GOT3 (cell line): ENCODE data around the gene NRXN3.

Experiments
- DNase-seq: peaks from one replicate; lab custom pipeline; 2025; ENCODE audit warnings: mixed read lengths; lab: John Stamatoyannopoulos, UW

The NRXN3 gene

DNA sequence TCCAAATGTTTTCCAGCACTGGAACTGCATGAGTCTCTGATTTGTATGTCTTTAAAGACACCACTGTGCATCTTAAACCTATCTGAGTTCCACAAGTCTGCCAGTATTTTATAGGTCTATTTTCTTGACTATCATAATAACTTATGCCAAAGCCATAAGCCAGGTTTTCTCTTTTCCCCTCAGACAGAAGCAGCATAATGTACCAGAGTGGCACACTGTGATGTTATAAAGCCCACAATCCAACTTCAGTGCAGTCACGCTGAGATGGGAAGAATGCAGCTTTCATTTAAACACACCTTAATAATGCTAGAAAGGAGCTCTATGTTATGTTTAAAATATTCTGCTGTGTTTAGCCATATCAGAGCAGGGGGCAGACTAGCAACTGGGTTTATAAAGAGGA lies 1117.8 kb downstream of the NRXN3 start:
- no peak for DNase-seq

DNA sequence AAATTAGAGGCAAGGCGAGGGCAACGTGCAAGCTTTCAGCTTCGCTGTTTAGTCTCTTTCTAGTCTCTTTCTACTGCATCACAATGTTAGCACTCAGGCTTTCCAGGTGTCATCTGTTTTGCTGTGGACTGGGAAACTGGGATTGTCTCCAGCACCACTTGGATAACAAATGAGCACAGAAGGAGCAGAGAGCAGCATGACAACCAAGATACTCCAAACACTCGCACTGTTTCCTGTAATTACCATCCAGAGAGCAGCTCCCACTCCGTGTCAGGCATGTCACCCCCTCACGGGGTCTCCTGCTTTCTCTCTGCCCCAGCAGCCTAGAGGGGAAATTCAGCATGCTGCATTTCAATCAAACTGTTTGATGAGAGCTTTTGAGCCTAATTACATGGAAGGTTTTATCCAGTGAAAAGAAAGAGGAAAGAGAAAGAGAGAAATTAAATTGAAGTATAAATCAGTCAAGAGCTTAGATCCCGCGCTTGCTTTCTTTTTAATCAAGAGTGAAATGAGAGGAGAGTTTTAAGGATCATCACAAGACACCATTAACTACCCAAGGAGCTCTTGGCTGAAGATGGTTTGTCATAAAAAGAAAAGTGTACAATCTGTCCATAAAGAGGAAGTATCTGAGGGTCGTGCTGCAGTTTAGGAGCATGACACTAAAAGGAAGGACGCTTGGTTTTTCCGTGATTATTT lies 1123.5 kb downstream of the NRXN3 start:
- no peak for DNase-seq

DNA sequence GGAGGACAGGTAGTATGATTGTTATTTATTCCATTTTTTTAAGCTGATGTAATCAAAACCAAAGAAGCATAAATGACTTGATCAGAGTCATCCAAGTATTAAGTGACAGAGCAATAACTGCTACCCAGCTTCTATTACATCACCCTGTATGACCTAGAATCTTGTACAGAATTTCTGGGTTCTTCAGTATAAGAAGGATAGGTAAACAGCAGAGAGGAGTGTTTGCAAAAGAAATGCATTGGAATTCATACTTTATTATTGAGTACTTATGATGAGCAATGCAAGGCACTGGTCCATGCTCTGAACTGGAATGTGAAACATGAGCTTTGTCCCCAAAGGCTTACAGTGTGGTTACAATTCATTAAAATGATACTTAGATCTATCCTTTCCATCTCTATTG lies 1124.3 kb downstream of the NRXN3 start:
- DNase-seq: no peak

DNA sequence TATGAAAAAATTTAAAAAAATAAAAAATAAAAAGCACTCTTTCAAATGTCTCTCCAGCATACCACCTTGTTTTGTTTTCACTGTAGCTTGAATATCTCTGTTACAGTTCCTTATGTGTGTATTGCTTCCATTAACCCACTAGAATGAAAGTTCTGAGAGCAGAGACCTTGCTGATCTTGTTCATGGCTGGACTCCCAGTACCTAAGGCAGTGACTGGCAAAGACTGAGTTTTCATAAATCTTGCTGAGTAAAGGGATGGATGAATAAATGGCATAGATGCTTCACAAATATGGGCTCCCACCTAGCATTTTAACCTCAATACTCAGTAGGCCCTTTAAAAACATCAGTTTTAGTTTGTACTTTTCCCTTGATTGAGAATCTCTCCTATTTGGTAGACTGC lies 1125.2 kb downstream of the NRXN3 start:
- no peak for DNase-seq

DNA sequence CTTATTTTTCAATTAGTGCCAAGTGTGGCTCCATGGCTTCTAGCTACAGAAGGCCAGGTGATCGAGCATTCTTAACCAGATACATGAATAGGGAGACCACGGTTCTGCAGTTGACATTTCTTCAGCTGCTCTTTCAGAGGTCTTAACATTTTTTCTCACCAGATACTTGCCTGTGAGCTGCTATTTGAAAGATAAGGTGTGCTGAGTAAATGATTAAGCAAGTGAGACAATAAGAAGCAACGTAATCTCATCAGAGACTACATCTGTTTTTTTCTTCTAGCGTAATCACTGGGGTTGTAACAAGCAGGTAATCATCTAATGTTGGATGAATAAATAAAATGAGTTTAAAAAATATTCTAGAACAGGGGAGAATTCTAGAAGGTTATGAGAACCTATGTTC lies 1128.2 kb downstream of the NRXN3 start:
- DNase-seq: no peak

DNA sequence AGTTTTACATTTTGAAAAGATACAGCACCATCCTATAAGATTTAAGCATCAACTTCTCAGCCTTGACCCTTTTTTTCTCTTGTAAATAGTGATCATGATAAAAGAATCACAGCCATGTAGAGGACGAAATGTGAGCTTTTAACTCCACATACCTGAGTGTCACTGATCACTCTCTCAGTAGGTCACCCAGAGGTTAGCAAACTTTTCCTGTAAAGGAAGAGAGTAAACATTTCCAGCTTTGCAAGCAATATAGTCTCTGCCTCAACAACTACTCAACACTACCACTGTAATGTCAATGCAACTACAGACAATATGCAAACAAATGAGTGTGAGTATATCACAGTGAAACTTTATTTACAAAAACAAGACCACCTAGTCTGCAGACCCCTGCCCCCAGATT lies 1129.0 kb downstream of the NRXN3 start:
- DNase-seq: no peak

DNA sequence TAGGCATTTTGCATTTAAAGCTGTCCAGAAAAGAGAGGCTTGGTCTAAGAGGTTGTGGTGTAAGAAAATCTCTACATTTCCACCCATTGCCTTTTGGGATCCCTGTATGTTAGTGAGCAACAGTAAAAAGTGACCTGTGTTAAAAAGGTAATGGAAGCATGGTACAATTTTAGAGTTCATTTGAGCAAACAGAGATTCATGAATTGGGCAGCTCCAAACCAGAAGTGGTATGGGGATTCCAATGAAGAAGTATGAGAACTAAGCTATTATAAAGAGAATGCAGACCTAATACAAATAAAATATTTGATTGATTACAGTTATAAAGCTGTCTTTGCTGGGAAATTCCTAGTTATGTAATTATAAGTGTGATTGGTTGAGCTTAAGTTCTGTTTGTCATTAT lies 1134.1 kb downstream of the NRXN3 start:
- no peak for DNase-seq

DNA sequence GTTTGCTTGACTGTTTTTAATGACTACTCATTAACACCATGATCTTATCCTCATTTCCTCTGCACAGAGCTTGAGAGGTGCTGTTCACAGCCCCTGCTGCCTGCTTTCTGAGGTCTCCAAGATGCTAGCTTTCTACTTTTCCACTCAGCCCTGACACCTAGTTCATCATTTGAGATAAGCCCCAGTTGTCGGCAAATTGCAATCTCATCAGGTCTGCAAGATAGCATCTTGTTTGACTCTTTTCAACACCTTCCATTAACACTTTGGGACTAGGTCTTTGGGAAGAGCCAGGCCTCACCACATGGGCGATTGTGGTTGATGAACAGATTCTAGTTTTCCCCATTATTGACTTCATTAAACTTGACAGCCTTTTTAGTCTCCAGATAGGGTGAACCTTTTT lies 1136.4 kb downstream of the NRXN3 start:
- DNase-seq: no peak

DNA sequence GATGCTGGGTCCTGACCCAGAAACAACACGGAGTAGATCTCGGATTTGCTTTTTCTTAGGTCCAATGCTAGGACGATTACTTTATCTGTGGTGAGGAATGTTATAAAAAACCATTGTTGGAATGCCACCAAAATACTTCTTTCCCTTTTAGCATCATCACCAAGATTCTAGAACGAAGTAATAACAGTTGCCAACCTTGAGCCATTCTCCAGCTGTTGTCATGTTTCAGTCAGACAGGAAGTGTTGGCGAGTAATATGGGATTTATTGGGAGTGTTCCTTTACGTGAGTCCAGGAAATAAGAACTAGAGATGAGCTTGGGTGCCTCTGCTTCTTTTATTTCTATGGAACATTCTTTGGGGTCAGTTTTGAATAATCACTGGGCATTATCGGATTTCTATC lies 1148.2 kb downstream of the NRXN3 start:
- DNase-seq: no peak

DNA sequence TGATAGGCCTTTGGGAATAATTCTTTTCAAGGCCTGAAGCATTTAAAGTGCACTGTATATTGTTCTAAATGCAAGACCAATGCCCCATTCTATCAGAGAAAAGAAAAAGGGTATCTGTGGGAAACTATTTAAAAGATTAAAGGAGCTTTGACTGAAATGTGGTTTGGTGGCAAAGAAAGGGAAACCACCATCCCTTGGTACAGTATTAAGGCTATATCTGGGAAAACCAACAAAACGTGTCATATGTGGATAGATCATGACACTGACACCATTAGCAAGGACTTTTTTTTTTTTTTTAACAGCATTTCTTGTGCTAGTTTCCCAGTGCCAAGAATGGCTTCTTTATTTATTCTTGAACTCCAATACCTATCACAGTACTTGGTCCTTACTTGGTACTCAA lies 1150.4 kb downstream of the NRXN3 start:
- no peak for DNase-seq

DNA sequence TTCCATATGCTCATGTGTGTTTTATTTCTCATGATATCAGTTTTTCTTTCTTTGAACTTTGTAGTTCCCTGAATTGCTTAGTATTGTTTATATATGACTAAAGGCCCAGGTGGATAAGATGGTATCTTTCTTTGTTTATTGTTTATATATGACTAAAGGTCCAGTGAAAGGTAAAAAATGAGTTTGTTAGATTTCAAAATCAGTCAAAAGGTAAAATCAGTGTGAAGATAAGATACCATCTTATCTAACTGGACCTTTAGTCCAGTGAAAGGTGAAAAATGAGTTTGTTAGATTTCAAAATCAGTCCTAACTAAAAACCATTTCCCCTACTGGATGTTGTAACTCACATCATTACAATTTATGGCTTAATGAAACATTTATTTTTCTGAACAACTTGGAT lies 1150.9 kb downstream of the NRXN3 start:
- no peak for DNase-seq

DNA sequence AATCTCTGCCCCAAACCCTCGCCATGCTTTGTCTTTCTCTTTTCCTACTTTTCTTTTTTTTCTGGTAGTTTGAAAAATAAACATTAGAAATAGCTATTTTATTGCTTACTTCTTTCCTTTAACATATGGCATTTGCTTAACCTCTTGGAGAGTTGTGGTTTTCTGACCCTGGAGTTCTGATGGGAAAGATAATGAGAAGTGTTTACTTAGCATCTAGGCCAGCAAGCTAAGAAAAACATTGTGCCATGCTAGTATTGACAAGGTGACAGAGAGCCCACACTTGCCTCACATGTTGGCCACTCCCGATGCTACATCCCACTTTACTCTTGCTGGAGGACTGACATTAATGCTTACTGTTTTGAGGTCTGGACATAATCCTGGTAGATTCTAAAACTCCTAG lies 1154.9 kb downstream of the NRXN3 start:
- DNase-seq: no peak

DNA sequence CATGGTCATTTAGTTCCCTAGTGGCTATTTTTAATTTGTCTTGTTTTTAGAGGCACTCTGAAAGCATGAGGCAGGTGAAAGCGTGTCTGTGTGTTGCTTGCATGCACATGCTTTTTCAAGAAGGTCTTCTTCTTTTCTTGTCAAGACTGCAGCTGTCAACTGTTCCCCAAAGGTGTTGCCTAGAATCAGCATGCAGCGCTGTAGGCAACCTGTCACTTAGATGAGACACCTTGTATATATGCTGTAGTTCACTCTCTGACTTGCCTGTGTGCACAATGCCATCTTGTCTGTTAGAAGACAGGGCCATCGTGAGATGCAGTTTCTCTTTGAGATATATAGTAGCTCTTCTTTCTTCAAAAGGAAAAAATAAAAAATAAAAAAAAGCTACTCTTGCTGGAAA lies 1155.4 kb downstream of the NRXN3 start:
- no peak for DNase-seq

DNA sequence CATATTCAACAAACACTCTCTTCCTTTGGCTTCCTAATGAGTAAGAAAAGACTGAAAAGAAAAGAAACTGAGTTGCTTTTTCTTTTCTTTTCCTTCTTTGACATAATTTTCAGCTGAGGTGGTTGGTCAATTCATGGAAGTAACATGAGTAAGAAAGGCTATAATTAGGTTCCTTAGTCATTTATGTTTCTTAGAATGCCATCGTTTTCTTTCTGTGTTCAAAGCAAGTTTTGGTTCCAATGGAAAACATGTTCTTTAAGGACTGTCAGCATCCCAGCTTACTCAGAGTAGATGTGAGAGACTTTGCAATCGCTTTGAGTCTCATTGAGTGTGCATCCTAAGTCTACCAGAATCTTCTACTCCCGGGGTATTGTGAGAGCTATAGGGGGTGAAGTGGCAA lies 1158.7 kb downstream of the NRXN3 start:
- DNase-seq: no peak

DNA sequence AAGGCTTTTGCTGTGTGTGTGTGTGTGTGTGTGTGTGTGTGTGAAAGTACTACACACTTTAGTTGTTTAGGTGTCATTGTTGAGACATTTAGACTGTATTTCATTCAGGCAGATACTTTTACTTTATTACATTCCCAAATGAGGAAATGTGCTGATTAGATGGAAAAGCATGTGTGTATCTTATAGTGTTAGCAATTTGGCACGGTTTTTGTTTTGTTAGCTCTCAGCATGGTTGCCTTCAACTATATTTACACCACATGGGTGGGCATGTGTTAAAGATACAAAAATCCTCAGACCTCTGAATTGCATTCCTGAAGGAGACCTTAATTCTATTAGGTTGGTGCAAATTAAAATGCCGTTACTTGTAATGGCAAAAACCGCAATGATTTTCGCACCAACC lies 1161.7 kb downstream of the NRXN3 start:
- DNase-seq: no peak

DNA sequence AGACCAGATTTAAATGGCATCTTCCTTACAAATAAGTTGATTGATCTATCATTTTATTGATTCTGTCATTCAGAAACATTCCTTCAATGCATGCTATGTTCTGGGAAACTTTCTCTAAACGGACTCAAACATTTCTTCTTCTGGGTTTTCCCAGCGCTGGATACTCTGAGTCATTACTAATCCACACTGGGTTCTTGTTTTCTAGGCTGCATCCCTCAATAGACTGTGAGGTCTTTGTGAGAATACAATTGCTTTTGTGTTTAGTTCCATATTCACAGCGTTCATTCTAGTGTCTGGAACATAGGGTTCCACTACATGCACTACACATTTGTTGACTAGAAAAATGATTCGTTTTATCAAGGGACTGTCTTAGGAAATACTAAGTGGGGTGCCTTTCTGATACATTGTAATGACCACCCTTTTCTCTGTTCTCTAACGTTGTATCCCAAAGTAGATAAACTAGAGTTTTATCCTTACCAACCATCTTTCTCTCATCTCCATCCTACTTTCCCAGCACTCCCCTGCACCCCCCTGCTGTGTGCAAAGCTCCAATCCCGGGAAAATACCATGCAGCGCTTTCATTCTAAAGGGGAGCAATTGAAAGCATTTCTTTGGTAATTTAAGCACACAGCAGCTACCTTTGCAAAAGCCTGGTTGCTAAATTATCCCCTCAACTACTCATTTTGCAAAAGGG lies 1162.5 kb downstream of the NRXN3 start:
- no peak for DNase-seq

DNA sequence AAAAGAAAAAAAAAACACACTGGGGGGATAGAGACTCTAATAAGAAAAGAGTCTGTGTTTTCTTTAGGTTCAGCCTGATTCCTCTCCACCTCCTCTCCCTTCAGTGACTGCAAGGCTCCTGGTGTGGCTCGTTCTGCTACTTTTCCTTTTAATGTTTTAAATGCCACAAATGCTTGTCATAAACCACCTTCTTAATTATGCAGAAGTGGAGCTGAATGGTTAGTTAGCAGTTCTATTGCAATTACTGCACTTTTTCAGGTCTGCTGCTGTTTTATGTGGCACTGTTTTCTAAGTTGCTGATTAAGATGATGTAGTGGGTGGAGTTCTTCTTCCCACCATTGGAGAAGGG lies 1163.0 kb downstream of the NRXN3 start:
- no peak for DNase-seq

DNA sequence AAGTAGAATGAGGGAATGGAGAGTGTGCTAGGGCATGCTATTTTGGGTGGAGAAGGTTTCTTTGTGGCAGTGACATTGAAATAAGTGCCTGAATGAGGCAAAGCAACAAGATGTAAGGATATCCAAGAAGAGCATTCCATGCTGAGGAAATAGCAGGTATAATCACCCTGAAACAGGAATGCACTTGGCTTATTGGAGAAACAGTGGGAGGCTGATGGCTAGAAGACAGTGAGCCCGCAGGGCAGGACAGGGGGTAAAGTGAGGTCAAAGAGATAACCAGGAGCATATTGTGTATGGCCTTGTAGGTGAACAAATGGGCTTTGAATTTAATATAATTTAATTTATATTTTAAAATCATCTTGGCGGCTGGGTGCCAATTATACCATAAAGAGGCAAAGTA lies 1164.1 kb downstream of the NRXN3 start:
- no peak for DNase-seq

DNA sequence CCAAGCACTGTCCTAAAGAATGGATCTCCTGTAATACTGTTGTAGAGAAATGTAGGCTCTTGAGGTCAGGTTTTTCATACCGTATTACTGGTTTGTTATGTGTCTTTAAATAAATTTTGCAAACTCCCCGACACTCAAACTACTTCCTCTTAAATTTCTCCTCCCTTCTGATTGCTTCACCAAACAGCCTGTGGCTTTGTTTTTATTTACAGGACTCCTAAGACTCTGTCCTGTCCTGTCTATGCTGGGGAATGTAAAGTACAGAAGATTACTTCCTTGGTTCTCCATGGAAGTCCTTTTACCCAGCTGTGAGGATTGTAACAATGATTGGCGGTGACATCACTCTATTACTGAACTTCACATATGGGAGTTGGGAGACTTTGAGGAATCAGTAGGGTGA lies 1167.6 kb downstream of the NRXN3 start:
- DNase-seq: no peak

DNA sequence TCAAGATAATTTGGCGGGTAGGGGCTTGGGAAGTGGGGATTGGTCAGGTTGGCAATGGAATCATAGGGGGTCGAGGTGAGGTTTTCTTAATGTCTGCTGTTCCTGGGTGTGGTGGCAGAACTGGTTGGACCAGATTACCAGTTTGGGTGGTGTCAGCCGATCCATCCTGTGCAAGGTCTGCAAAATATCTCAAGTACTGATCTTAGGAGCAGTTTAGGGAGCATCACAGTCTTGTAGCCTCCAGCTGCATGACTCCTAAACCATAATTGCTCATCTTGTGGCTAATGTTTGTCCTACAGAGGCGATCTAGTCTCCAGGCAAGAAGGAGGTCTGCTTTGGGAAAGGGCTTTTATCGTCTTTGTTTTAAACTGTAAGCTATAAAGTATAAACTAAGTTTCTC lies 1172.8 kb downstream of the NRXN3 start:
- no peak for DNase-seq

DNA sequence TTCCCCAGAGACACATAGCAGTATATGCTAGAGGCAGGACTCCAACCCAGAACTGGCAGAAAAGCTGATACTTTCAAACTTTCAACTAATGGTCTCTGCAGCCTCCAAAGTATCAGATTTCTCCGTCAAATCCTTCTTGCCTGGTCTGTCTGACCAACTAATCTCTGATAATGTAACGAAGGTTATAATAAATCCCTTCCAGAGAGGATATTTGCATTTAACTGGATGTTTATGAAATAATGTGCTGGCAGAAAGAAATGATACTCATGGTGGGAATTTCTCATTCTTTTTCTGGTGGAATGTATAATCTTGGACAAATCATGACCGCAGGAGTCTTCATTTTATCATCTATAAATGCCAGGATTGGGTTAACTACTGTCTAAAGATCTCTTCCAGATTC lies 1180.8 kb downstream of the NRXN3 start:
- no peak for DNase-seq

DNA sequence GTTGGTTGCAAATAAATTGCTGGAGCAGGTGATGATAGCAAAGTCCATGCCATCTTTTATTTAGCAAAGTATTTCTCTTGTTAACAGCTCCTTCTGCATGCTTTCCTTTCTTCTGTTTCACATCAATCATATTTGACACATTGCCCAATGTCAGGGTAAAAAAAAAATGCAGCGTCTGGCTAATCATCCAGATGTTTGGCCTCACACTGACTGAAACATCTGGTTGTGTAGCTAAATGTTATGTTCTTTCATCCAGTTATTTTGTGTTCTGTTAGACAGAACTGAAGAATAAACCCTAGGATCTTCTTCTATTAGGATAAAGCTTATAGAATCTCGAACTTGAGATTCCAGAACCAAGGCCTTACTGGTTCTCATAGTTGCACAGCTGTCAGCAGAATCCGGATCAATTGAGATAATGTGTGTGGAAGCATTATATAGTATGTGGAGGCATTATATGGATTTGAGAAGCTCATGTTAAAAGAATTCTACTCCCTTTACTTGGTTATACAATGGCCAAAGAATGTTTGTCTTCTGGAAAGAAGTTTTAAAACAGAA lies 1182.0 kb downstream of the NRXN3 start:
- no peak for DNase-seq

DNA sequence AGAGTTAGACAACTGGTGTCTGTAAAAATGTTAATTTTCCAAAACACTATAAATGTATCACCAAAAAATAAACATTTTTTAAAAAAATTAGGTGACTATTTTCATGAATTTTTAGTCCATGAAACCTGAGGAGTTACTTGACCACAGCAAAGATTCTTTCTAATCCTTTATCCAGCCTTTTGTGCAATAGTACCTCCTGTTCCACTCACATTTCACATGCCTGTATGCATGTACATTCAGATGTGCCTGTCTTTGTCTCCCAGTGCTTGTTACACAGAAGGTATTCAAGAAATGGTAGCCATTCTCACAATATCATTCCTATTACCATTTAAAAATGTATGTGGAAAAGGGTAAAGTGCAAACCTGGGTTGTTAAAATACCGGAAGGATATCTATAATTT lies 1184.2 kb downstream of the NRXN3 start:
- DNase-seq: no peak

DNA sequence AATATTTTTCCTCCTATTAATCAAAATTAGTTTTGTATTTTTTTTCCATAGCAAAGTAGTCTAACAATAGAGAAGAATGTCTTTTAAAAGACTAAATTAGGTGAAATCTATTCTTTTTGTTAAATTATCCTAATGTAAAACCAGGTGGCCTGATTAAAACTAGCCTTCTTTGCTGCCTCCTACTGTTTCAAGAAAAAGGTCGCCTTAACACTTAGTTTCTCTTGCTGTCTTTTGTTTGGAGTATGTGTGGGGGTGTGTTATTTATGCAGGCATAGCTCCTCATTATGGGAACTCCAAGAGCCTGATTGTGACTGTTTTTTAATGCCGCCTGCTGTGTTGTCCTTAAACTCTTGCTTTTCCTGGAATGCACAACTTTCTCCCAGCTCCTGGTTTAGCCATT lies 1185.9 kb downstream of the NRXN3 start:
- no peak for DNase-seq
